ENCODE results near the gene TMEM44. TPM values are rescaled to one million over a fixed set of nuclear protein-coding genes. Genes with fewer than 3 reads are reported as not detected.

Gene TMEM44
- total and polyA plus RNA-seq, 2 of the 4 experiments (the other 2 are of a cell fraction), result 9.7 to 24.2 TPM

- H4K20me1 ChIP-seq (ENCODE audit: insufficient read depth, low read length), result peaks cover 6% of the 10 kb centered on the region; the same call in 1 of the 2 replicates
- H2AK9ac ChIP-seq (replicated peaks; ENCODE audit: low read depth, low read length, poor library complexity), result peak overlapping the region; percentile 76
- peaks cover 1% of the 10 kb centered on the region; the same call in 1 of the 2 replicates for H3K4me1 ChIP-seq (ENCODE audit: control insufficient read depth, insufficient read depth, low read length)
- dilution Hi-C loops (cut with HindIII; ENCODE audit: low sequenced_read_pairs, unreplicated experiment), result no loop called here
- no peak overlapping the region for H2AFZ ChIP-seq (replicated peaks; ENCODE audit: low read length, poor library complexity)
- H3K9me3 ChIP-seq (ENCODE audit: control insufficient read depth, insufficient read depth, low read length), result no peaks in the 10 kb centered on the region
- WGBS, 2 experiments (ENCODE audit: extremely low coverage in 2 of 2, insufficient read length in 1 of 2), result no CpG with 5 or more reads among the region's 3 CpGs
- no peak overlapping the region for H4K8ac ChIP-seq (ENCODE audit: low read depth in 2 of 2, low read length in 2 of 2)
- no peak overlapping the region for H3K56ac ChIP-seq (ENCODE audit: extremely low read depth, insufficient read depth, low read length)
- no peak overlapping the region for H2BK15ac ChIP-seq (ENCODE audit: low read depth, low read length)
- H3K23ac ChIP-seq (ENCODE audit: low read depth, low read length), result no peak overlapping the region
- H3K14ac ChIP-seq (replicated peaks; ENCODE audit: low read depth, low read length), result no peak overlapping the region
- CTCF ChIA-PET, result interaction anchor here (4.8 kb wide), 1 partner anchor 9 kb away, joined by 27 read pairs; no protein-coding TSS in a partner anchor
- peaks cover 3% of the 10 kb centered on the region for H3K36me3 ChIP-seq (ENCODE audit: control insufficient read depth, insufficient read depth, low read length)
- in situ Hi-C loops (cut with MboI; ENCODE audit: low sequenced_read_pairs), result loop anchor here (10.0 kb wide), 1 partner anchor 851 kb away; no protein-coding TSS in a partner anchor
- POLR2A ChIA-PET (ENCODE audit: unreplicated experiment), result no interaction called here
- H3K18ac ChIP-seq (ENCODE audit: low read depth, low read length), result no peak overlapping the region
- intact Hi-C loops (cut with micrococcal nuclease), result no loop called here
- no peak overlapping the region for H3K27ac ChIP-seq (ENCODE audit: insufficient read depth, low read length)
- H3K4me3 ChIP-seq (ENCODE audit: insufficient read depth, low read depth, low read length), result no peak overlapping the region
- H2AK5ac ChIP-seq (ENCODE audit: low read depth, low read length), result no peak overlapping the region
- H2BK5ac ChIP-seq (ENCODE audit: low read depth, low read length, poor library complexity, severe bottlenecking), result no peak overlapping the region
- ATAC-seq (ENCODE audit: low read depth) (no peak), DNase-seq (no peak)
- no peak overlapping the region for H3K4ac ChIP-seq (ENCODE audit: low read depth, low read length)
- H4K91ac ChIP-seq (ENCODE audit: insufficient read depth, low read depth, low read length), result no peak overlapping the region
- H2BK120ac ChIP-seq (ENCODE audit: low read depth, low read length), result no peak overlapping the region
- H3K4me2 ChIP-seq (ENCODE audit: low read depth, low read length), result no peak overlapping the region
- no peak overlapping the region for H3K9ac ChIP-seq (ENCODE audit: low read depth, low read length)
- H4K5ac ChIP-seq (ENCODE audit: low read depth, low read length), result no peak overlapping the region
- TF ChIP-seq USF2 (IDR thresholded peaks at IDR 0.05; ENCODE audit: low read depth, low read length), result no peak
- TF ChIP-seq ELK1 (IDR thresholded peaks at IDR 0.05; ENCODE audit: borderline replicate concordance, low read depth, low read length), result no peak
- TF ChIP-seq RFX5 (IDR thresholded peaks at IDR 0.05; ENCODE audit: low read depth, low read length), result no peak
- TF ChIP-seq FOS (IDR thresholded peaks at IDR 0.05; ENCODE audit: low read depth, low read length), result no peak
- TF ChIP-seq CTCF (conservative IDR thresholded peaks at IDR 0.05; ENCODE audit: low read depth, low read length), result no peak
- no peak for TF ChIP-seq MXI1 (IDR thresholded peaks at IDR 0.05; ENCODE audit: borderline replicate concordance, low read depth, low read length)
- TF ChIP-seq NFE2L2 (IDR thresholded peaks at IDR 0.05; ENCODE audit: low read depth, low read length), result no peak
- no peak for TF ChIP-seq POLR2A (IDR thresholded peaks at IDR 0.05; ENCODE audit: low read depth, low read length)
- TF ChIP-seq BHLHE40 (IDR thresholded peaks at IDR 0.05; ENCODE audit: low read depth, low read length), result no peak
- no peak for TF ChIP-seq CEBPB (IDR thresholded peaks at IDR 0.05; ENCODE audit: low read depth, low read length)
- no peak for TF ChIP-seq CHD1 (IDR thresholded peaks at IDR 0.05; ENCODE audit: low read depth, low read length)
- no peak for TF ChIP-seq RAD21 (IDR thresholded peaks at IDR 0.05; ENCODE audit: low read length)
- no peaks in the 10 kb centered on the region; the same call in 1 of the 2 replicates for H3K9me1 ChIP-seq (ENCODE audit: insufficient read depth, low read length)
- peaks cover 2% of the 10 kb centered on the region; the same call in 1 of the 2 replicates for H3K27me3 ChIP-seq (ENCODE audit: control insufficient read depth, insufficient read depth, low read length)
- no TSS peak for BruUV-seq (replicated peaks)
- H3K79me1 ChIP-seq (ENCODE audit: low read depth in 1 of 2, low read length in 2 of 2), result peaks cover 14 to 26% of the 10 kb centered on the region in 2 experiments; a peak in 3 of 4 replicates
- no peak overlapping the region for H2BK20ac ChIP-seq (ENCODE audit: low read depth, low read length)
Observed at GRCh38 chr3:194673761-194674160, 40.5 kb upstream of the TMEM44 start.
